K562 (cell line): ENCODE results near the gene ZC3H10. TPM values are rescaled to one million over a fixed set of nuclear protein-coding genes. Genes with fewer than 3 reads are reported as not detected.
A peak's percentile ranks its signal among the peaks of the same experiment; 100 is the strongest.

Experiments used
- CHAMP1 ChIP-seq: fragments of 450-650 bp; IDR thresholded peaks from 2 replicates; pipeline ENCODE4 v1.6.1; 2016; ENCODE audit warnings: mild to moderate bottlenecking
- COPS2 ChIP-seq: fragments of 450-650 bp; conservative IDR thresholded peaks from 2 replicates; pipeline ENCODE4 v1.6.1; 2016; ENCODE audit warnings: mild to moderate bottlenecking, moderate library complexity
- GTF2A2 ChIP-seq: IDR thresholded peaks from 2 replicates; pipeline ENCODE4 v1.6.1; 2016; ENCODE audit warnings: mild to moderate bottlenecking, missing genetic modification characterization, missing compliant biosample characterization
- KDM5B ChIP-seq: fragments of 200-600 bp; sonication (generic); IDR thresholded peaks from 2 replicates; pipeline ENCODE4 v1.6.1; 2012; ENCODE audit warnings: low read depth, mild to moderate bottlenecking, moderate library complexity, low read length, control low read depth, inconsistent platforms; ENCODE audit not compliant: insufficient replicate concordance
- KLF1 ChIP-seq: fragments of 450-650 bp; IDR thresholded peaks from 2 replicates; pipeline ENCODE4 v1.6.1; 2016; ENCODE audit warnings: missing genetic modification characterization, missing compliant biosample characterization
- NR1H2 ChIP-seq: sonication (generic); formaldehyde crosslinking; IDR thresholded peaks from 2 replicates; pipeline ENCODE4 v1.4.0; 2020; ENCODE audit warnings: mild to moderate bottlenecking, missing genetic modification reagents
- REST ChIP-seq, 2 experiments: fragments of 450-650 bp; formaldehyde crosslinking in 1 of 2; IDR thresholded peaks; 2 replicates each; pipeline versions ENCODE4 v1.4.0 to v1.6.1; 2014 to 2020; ENCODE audit warnings: mild to moderate bottlenecking in 2 of 2, borderline replicate concordance in 1 of 2, low read depth in 1 of 2
- TSHZ1 ChIP-seq: fragments of 250-450 bp; sonication (Bioruptor Pico); IDR thresholded peaks from 2 replicates; pipeline ENCODE4 v1.4.0; 2020; ENCODE audit warnings: mild to moderate bottlenecking, moderate library complexity
- ZNF79 ChIP-seq: fragments of 250-450 bp; sonication (Bioruptor Pico); IDR thresholded peaks from 2 replicates; pipeline ENCODE4 v1.4.0; 2020; ENCODE audit warnings: low read depth, mild to moderate bottlenecking, moderate library complexity
- polyA plus RNA-seq, 8 experiments: library from polyadenylated mRNA; depleted of rRNA in 4 of 8; stranded (reverse) in 5 of 8; unstranded in 3 of 8; fragments of >200 nt; fragmentation: Nextera tagmentation in 2 of 8; fragmentation: Illumina TruSeq in 1 of 8; extraction: Ambion mirVana in 2 of 8; extraction: Trizol in 1 of 8; gene quantifications; 2 replicates each; pipeline versions ENCODE4 v1.2.1 to v1.2.3, GENCODE V29; 2011 to 2014; ENCODE audit warnings: inconsistent platforms in 1 of 8, missing spikeins in 1 of 8
- total RNA-seq, 7 experiments: library from RNA; depleted of rRNA in 6 of 7; stranded (reverse); fragments of >200 nt in 6 of 7; fragmentation: Illumina TruSeq in 2 of 7; extraction: Trizol in 2 of 7; gene quantifications; 2 replicates each; pipeline versions ENCODE4 v1.2.1 to v1.2.3, GENCODE V29; 2011 to 2021; ENCODE audit warnings: low replicate concordance in 1 of 7

ZC3H10 gene
- total and polyA plus RNA-seq, 9 of the 15 experiments (the other 6 are each of a cell fraction or from before 2014, with no cell fraction given): 0.31 to 4.1 (median 1.6) TPM

GRCh38 chr12:56116267-56117081, 1.6 kb upstream of the ZC3H10 start, which contains the start of gene RPL41 (continued):
- TF ChIP-seq REST (IDR thresholded peaks at IDR 0.05; ENCODE audit: borderline replicate concordance): no peak
- TF ChIP-seq REST (CRISPR knock-in tag; IDR thresholded peaks at IDR 0.05; ENCODE audit: low read depth): peak; percentile 58; the same call in 1 of the 2 replicates
- no peak for TF ChIP-seq ZNF79
- peak; percentile 88 for TF ChIP-seq GTF2A2 (tag)
- TF ChIP-seq COPS2: no peak
- no peak for TF ChIP-seq NR1H2 (CRISPR knock-in tag)
- TF ChIP-seq CHAMP1: peak; percentile 89
- TF ChIP-seq TSHZ1: no peak
- peak; percentile 87 for TF ChIP-seq KLF1 (tag)
- TF ChIP-seq KDM5B: peak; percentile 100
